Keratinocyte (primary cell): ENCODE measurements around the gene ADPRS.

Experiments
- CTCF ChIP-seq, 3 experiments: IDR thresholded peaks in 1 of 3; conservative IDR thresholded peaks in 1 of 3; optimal IDR thresholded peaks in 1 of 3; 2 replicates in 2 of 3; 3 replicates in 1 of 3; pipeline versions ENCODE3 to v1.5.1; 2011; ENCODE audit warnings: low read length in 3 of 3, mild to moderate bottlenecking in 3 of 3, moderate library complexity in 2 of 3, control low read depth in 1 of 3, inconsistent platforms in 1 of 3; ENCODE audit not compliant: insufficient read depth in 2 of 3; ENCODE audit errors: extremely low read depth in 1 of 3
- EZH2 ChIP-seq: IDR thresholded peaks from one replicate; pipeline ENCODE4 v1.6.1; 2012; ENCODE audit warnings: inconsistent platforms, mild to moderate bottlenecking, low read length, moderate library complexity

GRCh38 chr1:36133484-36133883 lies 44.8 kb downstream of the ADPRS start:
- no peak for TF ChIP-seq CTCF (optimal IDR thresholded peaks at IDR 0.05 in 1 of 3, IDR thresholded peaks at IDR 0.05 in 1 of 3, conservative IDR thresholded peaks at IDR 0.05 in 1 of 3; ENCODE audit: extremely low read depth in 1 of 3, insufficient read depth in 2 of 3, low read length in 3 of 3)
- TF ChIP-seq EZH2, result no peak
